Activated CD8-positive, alpha-beta memory T cell treated with anti-CD3 and anti-CD28 coated beads, Interleukin-2, amount 50 U/mL, for 24 hours (primary cell): Measurements from ENCODE around the gene FHIP1A.

Experiments
- DNase-seq: peaks from one replicate; pipeline ENCODE4 v3.0.0-alpha.2; 2020; ENCODE audit errors: extremely low read depth

Gene FHIP1A

GRCh38 chr4:151417766-151418376 is 8.9 kb downstream of the FHIP1A start:
- no peak for DNase-seq

- DNase-seq: no peak
Observed at GRCh38 chr4:151418385-151418784, 9.4 kb downstream of the FHIP1A start.

DNA sequence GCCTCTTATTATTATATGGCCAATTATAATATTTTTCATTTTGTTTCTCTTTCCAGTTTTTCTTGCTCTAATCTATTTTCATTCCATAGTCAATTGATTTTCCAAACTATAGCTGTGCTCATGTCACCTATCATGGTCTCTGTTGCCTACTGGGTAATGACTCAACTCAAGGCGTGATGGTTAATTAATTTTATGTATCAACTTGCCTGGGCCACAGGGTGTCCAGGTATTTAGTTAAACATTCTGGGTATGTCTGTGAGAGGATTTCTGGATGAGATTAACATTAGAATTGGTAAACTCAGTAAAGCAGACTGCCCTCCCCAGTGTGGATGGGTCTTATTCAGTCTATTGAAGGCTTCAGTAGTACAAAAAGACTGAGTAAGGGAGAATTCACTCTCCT is 9.9 kb downstream of the FHIP1A start:
- DNase-seq: no peak

- no peak for DNase-seq
Observed at GRCh38 chr4:151420250-151420807, 11.4 kb downstream of the FHIP1A start.

GRCh38 chr4:151422854-151423253 is 13.9 kb downstream of the FHIP1A start:
- no peak for DNase-seq

DNA sequence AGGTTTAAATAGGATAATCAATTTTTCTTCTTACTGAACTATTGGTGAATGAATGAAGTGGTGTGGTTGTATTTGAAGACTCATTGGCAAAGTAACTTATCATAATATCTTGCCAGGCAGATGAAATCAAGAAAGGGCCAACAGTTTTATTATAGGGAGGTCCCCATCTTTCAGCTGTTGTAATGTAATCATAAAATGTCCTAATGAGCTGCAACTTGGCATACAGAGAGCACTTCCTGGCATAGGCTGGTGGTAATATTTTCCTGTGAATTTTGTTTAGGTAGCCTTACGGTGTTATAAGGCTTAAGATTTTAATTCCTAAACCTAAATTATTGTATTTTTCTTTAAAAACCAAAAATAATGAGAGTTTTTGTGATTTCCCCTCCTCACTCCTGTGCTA is 17.5 kb downstream of the FHIP1A start:
- DNase-seq: no peak

DNA sequence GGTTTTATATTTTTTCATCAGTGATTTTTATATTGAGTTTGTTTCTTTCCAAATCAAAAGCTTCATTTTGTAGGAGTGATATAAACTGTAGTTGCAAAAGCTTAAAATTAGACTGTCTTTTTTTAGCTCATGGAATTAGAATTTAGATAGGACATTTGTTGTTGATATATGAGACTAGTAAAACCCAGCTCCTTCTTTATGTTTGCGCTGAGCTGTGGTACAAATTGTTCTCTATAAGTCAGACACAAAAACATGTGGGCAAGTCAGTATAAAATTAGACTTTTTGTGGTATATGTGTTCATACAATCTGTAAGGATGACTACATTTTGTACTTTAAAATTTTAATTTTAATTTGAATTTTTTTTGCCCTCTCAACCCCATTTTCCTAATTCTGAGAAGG is 18.3 kb downstream of the FHIP1A start:
- no peak for DNase-seq

GRCh38 chr4:151428346-151428745 is 19.4 kb downstream of the FHIP1A start:
- DNase-seq: no peak

DNA sequence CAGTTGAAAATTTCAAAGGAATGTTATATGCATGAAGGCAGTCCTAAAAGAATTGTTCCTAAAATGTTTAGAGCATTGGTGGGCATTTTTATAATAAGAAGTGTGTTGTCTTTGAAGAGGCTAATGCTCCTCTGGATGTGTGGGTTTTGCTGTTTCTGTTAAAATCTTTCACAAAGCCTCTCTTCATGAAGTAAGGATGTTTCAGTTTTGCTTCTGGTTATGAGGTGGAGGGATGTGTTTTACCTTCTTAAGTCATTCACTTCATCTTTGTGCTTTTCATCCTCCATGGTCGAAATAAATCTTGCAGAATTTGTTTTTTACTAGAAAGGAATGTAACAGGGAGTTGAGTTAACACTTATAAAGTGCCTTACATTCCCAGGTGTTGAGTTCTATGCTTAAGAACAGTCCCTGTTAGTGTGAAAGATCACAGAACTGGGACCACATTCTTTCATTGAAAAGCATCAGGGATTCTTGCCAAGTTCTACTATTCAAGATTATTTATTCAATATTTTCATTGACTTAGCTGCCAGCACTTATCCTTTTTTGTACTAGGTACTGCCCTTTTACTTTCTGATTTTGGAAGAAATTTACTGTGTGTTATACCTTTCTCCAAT is 21.1 kb downstream of the FHIP1A start:
- no peak for DNase-seq

DNA sequence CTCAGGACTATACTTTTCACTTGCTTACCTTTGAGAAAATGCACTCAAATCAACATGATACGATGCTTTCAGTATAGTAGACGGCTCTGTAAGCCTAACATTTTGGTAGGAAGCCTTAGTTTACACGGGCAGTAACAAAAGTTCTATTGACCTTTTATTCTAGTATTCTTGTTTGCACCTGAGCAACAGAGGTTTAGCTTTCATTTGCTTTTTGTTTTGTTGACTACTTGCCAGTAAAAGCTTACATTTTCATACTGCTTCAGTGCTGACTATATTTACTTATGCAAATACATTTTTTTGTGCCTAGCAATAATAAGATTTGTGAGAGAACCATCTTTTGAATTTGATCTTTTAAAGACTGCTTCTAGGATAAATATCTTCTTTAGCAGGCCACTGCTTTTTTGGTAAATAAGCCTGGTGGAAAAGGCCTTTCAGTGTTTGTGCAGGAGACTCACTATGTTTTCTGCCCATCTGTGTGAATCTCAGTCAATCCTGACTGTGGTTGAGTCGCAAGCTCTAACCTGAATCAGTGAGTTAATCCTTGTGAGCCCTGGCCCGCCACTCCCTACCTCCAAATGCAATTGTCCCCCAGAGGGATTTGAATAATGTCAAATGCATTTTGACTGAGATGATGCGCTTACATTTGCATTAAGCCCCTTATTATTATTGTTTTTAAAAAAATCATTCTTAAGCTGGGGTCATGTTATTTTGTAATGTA is 21.9 kb downstream of the FHIP1A start:
- DNase-seq: no peak

DNA sequence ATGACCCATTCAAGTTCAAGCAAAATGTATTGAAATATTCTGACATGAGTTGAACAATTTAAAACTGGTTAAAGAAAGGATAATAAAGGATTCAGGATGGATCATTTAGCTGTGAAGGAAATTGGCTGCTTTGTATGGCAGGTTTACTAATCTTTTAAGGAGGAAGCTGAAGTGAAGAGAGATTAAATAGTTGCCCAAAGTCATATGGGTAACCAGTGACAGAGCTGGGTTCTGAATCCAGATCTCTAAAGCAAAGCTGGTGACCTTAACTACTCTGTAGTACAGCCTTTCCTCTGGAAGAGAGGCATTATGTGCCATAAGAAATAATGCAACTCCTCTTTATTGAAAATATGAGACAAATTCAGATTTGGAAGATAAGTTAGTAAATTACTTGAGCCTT is 22.8 kb downstream of the FHIP1A start:
- no peak for DNase-seq

DNA sequence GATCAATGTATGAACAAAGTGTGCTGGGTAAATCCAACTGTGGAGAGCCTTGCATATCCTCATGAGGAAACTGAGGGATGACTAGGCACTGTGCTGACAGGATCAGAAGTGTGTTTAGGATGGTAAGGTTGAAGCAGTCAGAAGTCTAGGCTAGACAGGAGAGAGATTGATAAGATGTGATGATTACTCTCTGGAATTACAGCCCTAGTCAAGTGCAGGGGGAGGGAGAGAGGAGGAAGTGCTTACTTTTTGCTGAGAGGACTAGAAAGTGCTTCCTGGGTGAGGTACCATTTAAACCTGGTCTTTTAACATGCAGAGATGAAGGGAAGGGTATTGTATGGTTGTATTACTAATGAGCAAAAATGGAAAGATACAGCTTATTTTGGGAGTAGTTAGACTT is 23.7 kb downstream of the FHIP1A start:
- no peak for DNase-seq

GRCh38 chr4:151434183-151434860 is 25.3 kb downstream of the FHIP1A start:
- DNase-seq: no peak

GRCh38 chr4:151436093-151436518 is 27.1 kb downstream of the FHIP1A start:
- no peak for DNase-seq

- DNase-seq: no peak
Observed at GRCh38 chr4:151437505-151437904, 28.5 kb downstream of the FHIP1A start.

DNA sequence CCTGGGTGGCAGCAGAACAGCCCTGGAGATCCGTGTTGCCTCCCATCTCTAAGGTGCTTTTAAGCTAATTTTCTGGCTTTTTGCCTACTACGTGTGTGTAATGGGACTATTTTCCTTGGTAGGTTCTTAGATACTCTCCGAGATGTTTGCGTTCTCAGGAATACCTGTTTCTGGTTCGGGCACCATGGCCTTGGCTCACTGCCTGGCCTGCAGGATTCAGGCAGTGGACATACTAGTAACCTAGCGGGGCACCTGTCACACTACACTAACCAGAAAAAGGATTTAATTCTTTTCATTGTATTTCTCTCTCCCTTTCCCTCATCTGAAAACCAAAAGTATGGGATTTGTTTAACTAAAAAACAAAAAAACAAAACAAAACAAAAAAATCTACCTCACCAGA is 29.2 kb downstream of the FHIP1A start:
- no peak for DNase-seq

- DNase-seq: no peak
Observed at GRCh38 chr4:151439320-151439719, 30.3 kb downstream of the FHIP1A start.

DNA sequence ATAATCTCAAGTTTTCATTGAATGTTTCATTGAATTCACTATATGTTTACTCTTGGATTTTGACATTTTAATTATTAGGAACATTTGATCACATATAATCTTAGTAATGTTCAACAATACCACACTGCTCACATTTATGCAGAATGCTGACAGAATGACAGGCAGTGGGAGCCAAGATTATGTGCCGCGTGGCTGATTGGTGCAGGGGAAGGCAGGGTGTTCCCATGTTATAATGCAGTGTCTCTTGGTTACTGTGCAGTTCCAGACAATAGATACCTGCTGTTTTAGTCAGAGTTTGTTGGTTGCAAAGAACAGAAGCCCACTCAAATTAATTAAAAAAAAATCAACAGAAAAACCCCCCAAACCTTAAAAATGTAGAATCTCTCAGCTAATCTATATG is 33.0 kb downstream of the FHIP1A start:
- DNase-seq: no peak

- no peak for DNase-seq
Observed at GRCh38 chr4:151443247-151443646, 34.3 kb downstream of the FHIP1A start.

- DNase-seq: no peak
Observed at GRCh38 chr4:151443752-151444151, 34.8 kb downstream of the FHIP1A start.

DNA sequence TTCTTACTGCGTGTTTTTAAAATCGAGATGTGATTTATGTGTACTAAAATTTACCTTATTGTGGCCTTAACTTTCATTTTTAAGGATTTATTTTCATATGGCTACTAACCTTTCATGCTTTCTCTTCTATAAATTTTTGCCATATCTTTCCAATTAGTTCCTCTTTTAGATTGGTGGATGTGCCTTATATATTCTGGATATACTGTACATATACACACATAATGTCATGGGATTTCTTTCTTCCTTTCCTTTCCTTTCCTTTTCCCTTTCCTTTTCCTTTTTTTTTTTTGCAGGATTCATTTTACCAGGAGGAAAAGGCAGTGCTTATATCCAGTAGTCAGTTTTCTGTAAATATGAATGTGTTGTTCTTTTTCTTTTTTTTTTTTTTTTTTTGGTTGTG is 37.2 kb downstream of the FHIP1A start:
- no peak for DNase-seq

GRCh38 chr4:151454513-151454912 is 45.5 kb downstream of the FHIP1A start:
- no peak for DNase-seq
